ENCODE data around the gene PHF23. TPM values are rescaled to one million over a fixed set of nuclear protein-coding genes. Genes with fewer than 3 reads are reported as not detected.

Gene PHF23
- total and polyA plus RNA-seq, 9 of the 15 experiments (the other 6 are each of a cell fraction or from before 2014, with no cell fraction given) = 7.4 to 87.5 (median 33.7) TPM

DNA sequence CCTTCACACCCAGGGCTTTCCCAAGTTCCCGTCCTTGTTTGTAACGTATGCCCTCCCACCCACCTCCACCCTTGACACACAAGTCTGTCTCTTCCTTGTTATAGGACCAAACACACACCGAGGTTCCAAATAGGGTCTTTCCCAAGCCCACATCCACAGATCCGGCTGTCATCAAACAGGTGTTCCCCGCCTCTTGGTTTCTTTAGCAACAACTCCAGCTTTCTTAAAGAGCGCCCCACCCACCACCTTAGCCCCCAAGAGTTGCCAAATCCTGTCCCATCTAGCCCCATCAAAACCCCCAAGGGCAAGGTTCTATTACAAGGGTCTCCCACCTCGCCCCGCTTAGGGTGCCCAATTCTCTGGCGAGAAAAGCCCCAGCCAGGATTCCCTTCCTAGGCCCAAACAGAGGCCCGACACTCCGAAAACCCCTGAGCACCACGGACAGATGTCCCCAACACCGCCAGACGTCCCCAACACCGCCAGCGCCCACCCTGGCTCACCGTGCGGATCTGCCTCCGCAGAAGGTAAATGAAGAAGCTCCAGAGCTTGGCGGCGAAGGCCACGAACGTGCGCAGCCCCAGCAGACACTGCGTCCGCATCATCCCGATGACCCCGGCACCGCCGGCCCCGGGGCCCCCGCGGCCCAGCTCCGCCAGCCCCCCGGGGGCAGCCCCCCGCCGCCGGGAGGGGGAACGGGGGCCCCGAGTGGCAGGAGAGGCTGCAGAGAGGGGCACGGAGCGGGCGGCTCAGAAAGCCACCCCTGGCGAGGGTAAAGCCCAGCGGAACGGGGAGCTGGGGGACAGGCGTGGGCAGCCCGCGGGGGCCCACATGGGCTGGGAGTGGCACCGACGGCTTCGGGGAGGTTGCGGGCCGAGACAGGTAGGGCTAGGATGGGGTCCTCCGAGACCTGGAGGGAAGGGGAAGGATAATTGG, 11.7 kb upstream of the PHF23 start (continued):
- TF ChIP-seq SIN3A (IDR thresholded peaks at IDR 0.05; ENCODE audit: borderline replicate concordance in 2 of 2, control insufficient read depth in 1 of 2, low read depth in 2 of 2, low read length in 2 of 2) (peak in 1 of 2 experiments; percentile 51; a peak in 1 of 4 replicates), HIVEP1 (CRISPR knock-in tag; IDR thresholded peaks at IDR 0.05) (no peak), ZBTB7A (IDR thresholded peaks at IDR 0.05; ENCODE audit: borderline replicate concordance, control insufficient read depth, low read depth, low read length) (peak; percentile 7; the same call in 1 of the 2 replicates)
- TF ChIP-seq, protein P1, sequence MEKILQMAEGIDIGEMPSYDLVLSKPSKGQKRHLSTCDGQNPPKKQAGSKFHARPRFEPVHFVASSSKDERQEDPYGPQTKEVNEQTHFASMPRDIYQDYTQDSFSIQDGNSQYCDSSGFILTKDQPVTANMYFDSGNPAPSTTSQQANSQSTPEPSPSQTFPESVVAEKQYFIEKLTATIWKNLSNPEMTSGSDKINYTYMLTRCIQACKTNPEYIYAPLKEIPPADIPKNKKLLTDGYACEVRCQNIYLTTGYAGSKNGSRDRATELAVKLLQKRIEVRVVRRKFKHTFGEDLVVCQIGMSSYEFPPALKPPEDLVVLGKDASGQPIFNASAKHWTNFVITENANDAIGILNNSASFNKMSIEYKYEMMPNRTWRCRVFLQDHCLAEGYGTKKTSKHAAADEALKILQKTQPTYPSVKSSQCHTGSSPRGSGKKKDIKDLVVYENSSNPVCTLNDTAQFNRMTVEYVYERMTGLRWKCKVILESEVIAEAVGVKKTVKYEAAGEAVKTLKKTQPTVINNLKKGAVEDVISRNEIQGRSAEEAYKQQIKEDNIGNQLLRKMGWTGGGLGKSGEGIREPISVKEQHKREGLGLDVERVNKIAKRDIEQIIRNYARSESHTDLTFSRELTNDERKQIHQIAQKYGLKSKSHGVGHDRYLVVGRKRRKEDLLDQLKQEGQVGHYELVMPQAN (IDR thresholded peaks at IDR 0.05; ENCODE audit: borderline replicate concordance) = peak; percentile 16; the same call in 1 of the 2 replicates
- TF ChIP-seq, protein P2, sequence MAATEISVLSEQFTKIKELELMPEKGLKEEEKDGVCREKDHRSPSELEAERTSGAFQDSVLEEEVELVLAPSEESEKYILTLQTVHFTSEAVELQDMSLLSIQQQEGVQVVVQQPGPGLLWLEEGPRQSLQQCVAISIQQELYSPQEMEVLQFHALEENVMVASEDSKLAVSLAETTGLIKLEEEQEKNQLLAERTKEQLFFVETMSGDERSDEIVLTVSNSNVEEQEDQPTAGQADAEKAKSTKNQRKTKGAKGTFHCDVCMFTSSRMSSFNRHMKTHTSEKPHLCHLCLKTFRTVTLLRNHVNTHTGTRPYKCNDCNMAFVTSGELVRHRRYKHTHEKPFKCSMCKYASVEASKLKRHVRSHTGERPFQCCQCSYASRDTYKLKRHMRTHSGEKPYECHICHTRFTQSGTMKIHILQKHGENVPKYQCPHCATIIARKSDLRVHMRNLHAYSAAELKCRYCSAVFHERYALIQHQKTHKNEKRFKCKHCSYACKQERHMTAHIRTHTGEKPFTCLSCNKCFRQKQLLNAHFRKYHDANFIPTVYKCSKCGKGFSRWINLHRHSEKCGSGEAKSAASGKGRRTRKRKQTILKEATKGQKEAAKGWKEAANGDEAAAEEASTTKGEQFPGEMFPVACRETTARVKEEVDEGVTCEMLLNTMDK (IDR thresholded peaks at IDR 0.05; ENCODE audit: borderline replicate concordance, insufficient read depth, low read depth, low read length, poor library complexity, severe bottlenecking) = no peak

All from K562 (cell line).